ENCODE data around the gene NGFR.
"Not testable (repeated sequence)": the region's sequence is repeated elsewhere in the genome, so short reads cannot be mapped to it uniquely, and the experiment has no call there.

NGFR gene

GRCh38 chr17:49545806-49546545 lies 50.9 kb downstream of the NGFR start:
- peaks cover 4% of the 10 kb centered on the region; the same call in 1 of the 2 replicates for H3K27me3 ChIP-seq (ENCODE audit: low read depth)
- no peak overlapping the region for H3K4me3 ChIP-seq
- in situ Hi-C loops (cut with MboI; ENCODE audit: low sequenced_read_pairs): no loop called here
- no peaks in the 10 kb centered on the region for H3K36me3 ChIP-seq (replicated peaks)
- H3K4me1 ChIP-seq: peaks cover 3% of the 10 kb centered on the region
- no peak for DNase-seq (ENCODE audit: low spot score in 2 of 2)
- H3K9me3 ChIP-seq: no peaks in the 10 kb centered on the region; the same call in 1 of the 2 replicates

GRCh38 chr17:49546546-49547535 lies 51.7 kb downstream of the NGFR start:
- Histone ChIP-seq H3K4me1 (peaks cover 3% of the 10 kb centered on the region), H3K36me3 (replicated peaks) (no peaks in the 10 kb centered on the region), H3K4me3 (no peak overlapping the region), H3K27me3 (ENCODE audit: low read depth) (peaks cover 4% of the 10 kb centered on the region; the same call in 1 of the 2 replicates), H3K9me3 (no peaks in the 10 kb centered on the region; the same call in 1 of the 2 replicates)
- no peak for DNase-seq (ENCODE audit: low spot score in 2 of 2)
- in situ Hi-C loops (cut with MboI; ENCODE audit: low sequenced_read_pairs): no loop called here

GRCh38 chr17:49547566-49547965 lies 52.5 kb downstream of the NGFR start:
- peaks cover 3% of the 10 kb centered on the region for H3K4me1 ChIP-seq

GRCh38 chr17:49548051-49548505 lies 53.0 kb downstream of the NGFR start:
- Histone ChIP-seq H3K4me1 (peaks cover 3% of the 10 kb centered on the region), H3K4me3 (no peak overlapping the region), H3K27me3 (ENCODE audit: low read depth) (no peaks in the 10 kb centered on the region), H3K9me3 (no peaks in the 10 kb centered on the region; the same call in 1 of the 2 replicates), H3K36me3 (replicated peaks) (no peaks in the 10 kb centered on the region)
- in situ Hi-C loops (cut with MboI; ENCODE audit: low sequenced_read_pairs): no loop called here
- no peak for DNase-seq (ENCODE audit: low spot score in 2 of 2)

More at GRCh38 chr17:49547566-49547965, 52.5 kb downstream of the NGFR start:
- H3K36me3 ChIP-seq (replicated peaks): no peaks in the 10 kb centered on the region
- no peak for DNase-seq (ENCODE audit: low spot score in 2 of 2)
- H3K9me3 ChIP-seq: no peaks in the 10 kb centered on the region; the same call in 1 of the 2 replicates
- in situ Hi-C loops (cut with MboI; ENCODE audit: low sequenced_read_pairs): no loop called here
- H3K4me3 ChIP-seq: no peak overlapping the region
- no peaks in the 10 kb centered on the region for H3K27me3 ChIP-seq (ENCODE audit: low read depth)

- H3K36me3 ChIP-seq (replicated peaks): no peaks in the 10 kb centered on the region
- H3K27me3 ChIP-seq (ENCODE audit: low read depth): no peaks in the 10 kb centered on the region
- no peaks in the 10 kb centered on the region; the same call in 1 of the 2 replicates for H3K4me1 ChIP-seq
- in situ Hi-C loops (cut with MboI; ENCODE audit: low sequenced_read_pairs): no loop called here
- peak in 1 of 2 experiments; percentile 52 for DNase-seq (ENCODE audit: low spot score in 2 of 2)
- no peak overlapping the region for H3K4me3 ChIP-seq
- no peaks in the 10 kb centered on the region; the same call in 1 of the 2 replicates for H3K9me3 ChIP-seq
Measured at GRCh38 chr17:49548506-49549310, 53.6 kb downstream of the NGFR start.

- Histone ChIP-seq H3K36me3 (replicated peaks) (no peaks in the 10 kb centered on the region), H3K4me1 (no peaks in the 10 kb centered on the region), H3K9me3 (no peaks in the 10 kb centered on the region), H3K4me3 (no peak overlapping the region), H3K27me3 (ENCODE audit: low read depth) (no peaks in the 10 kb centered on the region)
- in situ Hi-C loops (cut with MboI; ENCODE audit: low sequenced_read_pairs): no loop called here
- no peak for DNase-seq (ENCODE audit: low spot score in 2 of 2)
Measured at GRCh38 chr17:49549311-49549605, 54.2 kb downstream of the NGFR start.

GRCh38 chr17:49549691-49550678 lies 54.9 kb downstream of the NGFR start:
- DNase-seq (ENCODE audit: low spot score in 2 of 2): no peak
- Histone ChIP-seq H3K36me3 (replicated peaks) (no peaks in the 10 kb centered on the region), H3K27me3 (ENCODE audit: low read depth) (no peaks in the 10 kb centered on the region), H3K4me3 (no peak overlapping the region), H3K9me3 (no peaks in the 10 kb centered on the region), H3K4me1 (no peaks in the 10 kb centered on the region)
- in situ Hi-C loops (cut with MboI; ENCODE audit: low sequenced_read_pairs): loop anchor here (10.0 kb wide), 2 partner anchors 115 to 145 kb away; no protein-coding TSS in a partner anchor

GRCh38 chr17:49550764-49551163 lies 55.7 kb downstream of the NGFR start:
- in situ Hi-C loops (cut with MboI; ENCODE audit: low sequenced_read_pairs): loop anchor here (10.0 kb wide), 2 partner anchors 116 to 146 kb away; no protein-coding TSS in a partner anchor
- not testable (repeated sequence) for H3K4me1 ChIP-seq; DNase-seq (ENCODE audit: low spot score in 2 of 2); H3K9me3 ChIP-seq; H3K27me3 ChIP-seq (ENCODE audit: low read depth); H3K36me3 ChIP-seq (replicated peaks); H3K4me3 ChIP-seq

GRCh38 chr17:49551221-49552069 lies 56.4 kb downstream of the NGFR start:
- Histone ChIP-seq H3K4me3 (no peak overlapping the region), H3K4me1 (peaks cover 3% of the 10 kb centered on the region; the same call in 1 of the 2 replicates), H3K9me3 (no peaks in the 10 kb centered on the region), H3K36me3 (replicated peaks) (no peaks in the 10 kb centered on the region), H3K27me3 (ENCODE audit: low read depth) (no peaks in the 10 kb centered on the region)
- in situ Hi-C loops (cut with MboI; ENCODE audit: low sequenced_read_pairs): loop anchor here (10.0 kb wide), 2 partner anchors 117 to 147 kb away; no protein-coding TSS in a partner anchor
- DNase-seq (ENCODE audit: low spot score in 2 of 2): no peak

- in situ Hi-C loops (cut with MboI; ENCODE audit: low sequenced_read_pairs): loop anchor here (10.0 kb wide), 2 partner anchors 117 to 147 kb away; no protein-coding TSS in a partner anchor
- Histone ChIP-seq H3K9me3 (no peaks in the 10 kb centered on the region), H3K36me3 (replicated peaks) (no peaks in the 10 kb centered on the region), H3K4me3 (no peak overlapping the region), H3K4me1 (peaks cover 3% of the 10 kb centered on the region; the same call in 1 of the 2 replicates), H3K27me3 (ENCODE audit: low read depth) (no peaks in the 10 kb centered on the region)
- no peak for DNase-seq (ENCODE audit: low spot score in 2 of 2)
Measured at GRCh38 chr17:49552070-49552751, 57.1 kb downstream of the NGFR start.

GRCh38 chr17:49553676-49554335 lies 58.7 kb downstream of the NGFR start:
- in situ Hi-C loops (cut with MboI; ENCODE audit: low sequenced_read_pairs): loop anchor here (10.0 kb wide), 2 partner anchors 119 to 149 kb away; no protein-coding TSS in a partner anchor
- no peak for DNase-seq (ENCODE audit: low spot score in 2 of 2)
- no peaks in the 10 kb centered on the region for H3K27me3 ChIP-seq (ENCODE audit: low read depth)

More at GRCh38 chr17:49553676-49554335, 58.7 kb downstream of the NGFR start:
- Histone ChIP-seq H3K9me3 (no peaks in the 10 kb centered on the region), H3K36me3 (replicated peaks) (no peaks in the 10 kb centered on the region), H3K4me1 (peaks cover 3% of the 10 kb centered on the region; the same call in 1 of the 2 replicates), H3K4me3 (no peak overlapping the region)

All from HAP-1 (cell line).